H1 (cell line): Measurements from ENCODE around the gene RAB3IL1.

Experiments used
- CHD2 ChIP-seq: IDR thresholded peaks from 2 replicates; pipeline ENCODE4 v1.6.1; 2012; ENCODE audit warnings: low read length, improper control_type of control experiment
- CREB1 ChIP-seq: IDR thresholded peaks from 2 replicates; pipeline ENCODE4 v1.6.1; 2012; ENCODE audit warnings: inconsistent platforms
- CTCF ChIP-seq, 3 experiments: IDR thresholded peaks; 1 replicate in 2 of 3; 2 replicates in 1 of 3; pipeline versions ENCODE4 v1.5.1 to v1.6.1; 2011; ENCODE audit warnings: low read length in 3 of 3, mild to moderate bottlenecking in 3 of 3, inconsistent platforms in 2 of 3, low read depth in 1 of 3, moderate library complexity in 1 of 3; ENCODE audit not compliant: insufficient read depth in 1 of 3; ENCODE audit errors: control extremely low read depth in 1 of 3
- E2F6 ChIP-seq: IDR thresholded peaks from 2 replicates; pipeline ENCODE4 v1.6.1; 2012; ENCODE audit warnings: inconsistent platforms
- NANOG ChIP-seq: IDR thresholded peaks from 2 replicates; pipeline ENCODE4 v1.6.1; 2011; ENCODE audit warnings: low read length, low read depth, mild to moderate bottlenecking, inconsistent platforms; ENCODE audit not compliant: insufficient read depth, poor library complexity, severe bottlenecking
- POLR2A ChIP-seq, 2 experiments: IDR thresholded peaks; 1 replicate in 1 of 2; 2 replicates in 1 of 2; pipeline ENCODE4 v1.6.1; 2011; ENCODE audit warnings: low read depth in 2 of 2, low read length in 2 of 2, mild to moderate bottlenecking in 2 of 2; ENCODE audit errors: control extremely low read depth in 1 of 2
- POLR2AphosphoS5 ChIP-seq: IDR thresholded peaks from 2 replicates; pipeline ENCODE4 v1.6.1; 2011; ENCODE audit warnings: low read depth, low read length
- RBBP5 ChIP-seq: IDR thresholded peaks from 2 replicates; pipeline ENCODE4 v1.7.1; 2012; ENCODE audit warnings: low read depth, mild to moderate bottlenecking, inconsistent platforms, low read length, moderate library complexity, borderline replicate concordance
- SIN3A ChIP-seq, 2 experiments: IDR thresholded peaks in 1 of 2; conservative IDR thresholded peaks in 1 of 2; 2 replicates each; pipeline ENCODE4 v1.6.1; 2011 to 2012; ENCODE audit warnings: low read length in 2 of 2, improper control_type of control experiment in 1 of 2, low read depth in 1 of 2, mild to moderate bottlenecking in 1 of 2
- TBP ChIP-seq: IDR thresholded peaks from 2 replicates; pipeline ENCODE4 v1.6.1; 2011; ENCODE audit warnings: low read depth, low read length, improper control_type of control experiment

GRCh38 chr11:61898247-61898582 is 19.2 kb downstream of the RAB3IL1 start:
- TF ChIP-seq SIN3A (conservative IDR thresholded peaks at IDR 0.05 in 1 of 2, IDR thresholded peaks at IDR 0.05 in 1 of 2; ENCODE audit: low read depth in 1 of 2, low read length in 2 of 2) (no peak), POLR2AphosphoS5 (no peak), RBBP5 (no peak), POLR2A (IDR thresholded peaks at IDR 0.05; ENCODE audit: control extremely low read depth in 1 of 2, low read depth in 2 of 2, low read length in 2 of 2) (no peak), CHD2 (no peak), TBP (no peak), CREB1 (no peak), E2F6 (no peak), CTCF (IDR thresholded peaks at IDR 0.05; ENCODE audit: control extremely low read depth in 1 of 3, insufficient read depth in 1 of 3, low read depth in 1 of 3, low read length in 3 of 3) (no peak), NANOG (no peak)
